ENCODE results near the gene ARX. TPM values are rescaled to one million over a fixed set of nuclear protein-coding genes. Genes with fewer than 3 reads are reported as not detected.
A peak's percentile ranks its signal among the peaks of the same experiment; 100 is the strongest.

ARX gene
- total RNA-seq, 2 donors from 2014 or later: 1.0 TPM; not detected in 1

DNA sequence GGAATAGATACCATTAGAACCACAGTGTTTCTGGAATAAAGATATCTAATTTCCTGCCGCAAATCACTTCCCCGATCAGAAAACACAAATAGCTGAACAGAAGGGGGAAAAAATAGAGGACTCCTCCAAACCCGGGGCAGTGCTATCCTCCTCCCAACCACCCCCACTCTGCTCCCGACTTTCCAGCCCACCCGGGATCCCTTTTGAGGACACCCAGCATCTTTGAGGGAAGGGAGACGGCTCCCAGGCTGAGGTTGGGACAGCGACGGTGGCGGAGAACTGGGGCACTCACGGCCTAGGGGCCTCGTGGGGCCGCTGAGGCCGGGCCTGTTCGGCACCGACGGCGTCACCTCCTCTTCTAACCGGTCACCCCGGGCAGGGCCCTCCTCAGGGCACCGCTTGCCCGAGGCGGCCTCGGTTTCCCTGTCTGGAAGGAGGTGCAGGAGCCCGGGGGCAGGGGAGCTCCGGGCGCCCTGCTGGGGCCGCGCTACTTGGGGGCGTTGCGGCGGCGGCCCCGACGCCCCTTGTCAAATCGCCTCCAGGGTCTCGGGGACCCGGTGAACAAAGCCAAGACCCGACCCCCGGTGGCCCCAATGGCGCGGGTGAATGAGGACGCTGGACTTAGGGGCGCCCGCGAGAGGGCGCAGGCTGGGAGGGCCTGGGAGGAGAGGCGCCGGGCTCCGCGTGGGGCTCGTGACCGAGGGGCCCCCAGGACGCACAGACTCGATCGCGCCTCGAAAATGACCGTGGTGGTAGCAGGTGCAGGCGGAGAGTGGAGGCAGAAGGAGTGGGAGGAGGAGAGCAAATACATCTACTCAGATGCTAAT is 6.9 kb upstream of the ARX start:
- intact Hi-C loops (cut with DNase I): no loop called here
- no peaks in the 10 kb centered on the region for H3K36me3 ChIP-seq (replicated peaks in 1 of 2; ENCODE audit: insufficient read depth in 1 of 2, low read depth in 2 of 2)
- H3K27me3 ChIP-seq: peaks cover 0 to 12% of the 10 kb centered on the region in 2 donors
- DNase-seq (no peak), ATAC-seq (no peak)
- H3K4me3 ChIP-seq: no peak overlapping the region
- 9 to 11% methylated on average over 9 to 23 of the region's 59 CpGs for WGBS, 2 donors
- peaks cover 12% of the 10 kb centered on the region for H3K4me1 ChIP-seq
- TF ChIP-seq, protein P1, sequence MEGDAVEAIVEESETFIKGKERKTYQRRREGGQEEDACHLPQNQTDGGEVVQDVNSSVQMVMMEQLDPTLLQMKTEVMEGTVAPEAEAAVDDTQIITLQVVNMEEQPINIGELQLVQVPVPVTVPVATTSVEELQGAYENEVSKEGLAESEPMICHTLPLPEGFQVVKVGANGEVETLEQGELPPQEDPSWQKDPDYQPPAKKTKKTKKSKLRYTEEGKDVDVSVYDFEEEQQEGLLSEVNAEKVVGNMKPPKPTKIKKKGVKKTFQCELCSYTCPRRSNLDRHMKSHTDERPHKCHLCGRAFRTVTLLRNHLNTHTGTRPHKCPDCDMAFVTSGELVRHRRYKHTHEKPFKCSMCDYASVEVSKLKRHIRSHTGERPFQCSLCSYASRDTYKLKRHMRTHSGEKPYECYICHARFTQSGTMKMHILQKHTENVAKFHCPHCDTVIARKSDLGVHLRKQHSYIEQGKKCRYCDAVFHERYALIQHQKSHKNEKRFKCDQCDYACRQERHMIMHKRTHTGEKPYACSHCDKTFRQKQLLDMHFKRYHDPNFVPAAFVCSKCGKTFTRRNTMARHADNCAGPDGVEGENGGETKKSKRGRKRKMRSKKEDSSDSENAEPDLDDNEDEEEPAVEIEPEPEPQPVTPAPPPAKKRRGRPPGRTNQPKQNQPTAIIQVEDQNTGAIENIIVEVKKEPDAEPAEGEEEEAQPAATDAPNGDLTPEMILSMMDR (IDR thresholded peaks at IDR 0.05): no peak
- TF ChIP-seq POLR2A (IDR thresholded peaks at IDR 0.05): no peak
- no peaks in the 10 kb centered on the region for H3K9me3 ChIP-seq
- no peak overlapping the region for H3K27ac ChIP-seq

DNA sequence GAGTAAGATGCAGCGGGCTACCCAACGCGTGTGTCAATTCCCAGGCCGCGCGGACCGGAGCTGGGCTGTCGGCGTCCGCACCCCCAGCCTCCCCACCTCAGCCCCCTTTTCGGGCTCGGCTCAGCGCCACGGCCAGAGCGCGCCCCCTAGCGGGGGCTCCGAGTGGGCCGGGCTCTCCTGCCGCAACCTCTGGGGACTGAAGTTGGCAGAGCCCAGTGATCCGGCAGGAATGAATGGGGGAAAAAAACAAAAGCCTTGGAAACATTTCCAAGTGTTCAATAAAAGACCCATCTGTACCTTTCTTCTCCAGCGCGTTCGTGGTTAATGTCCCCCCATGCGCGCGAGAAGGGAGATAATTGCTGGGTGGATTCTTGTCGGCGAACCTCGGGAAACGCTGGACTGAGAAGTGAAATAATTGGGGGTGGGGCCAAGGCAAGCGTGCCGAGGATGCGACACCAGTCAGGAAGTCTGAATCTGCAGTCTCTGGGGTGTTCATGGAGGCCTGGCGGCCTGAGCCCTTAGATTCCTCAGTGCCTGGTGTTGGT is 5.2 kb upstream of the ARX start:
- ATAC-seq (no peak), DNase-seq (no peak)
- H3K9me3 ChIP-seq: no peaks in the 10 kb centered on the region
- H3K36me3 ChIP-seq (replicated peaks in 1 of 2; ENCODE audit: insufficient read depth in 1 of 2, low read depth in 2 of 2): no peaks in the 10 kb centered on the region
- H3K4me3 ChIP-seq: no peak overlapping the region
- no peak for TF ChIP-seq POLR2A (IDR thresholded peaks at IDR 0.05)
- TF ChIP-seq, protein P1 (IDR thresholded peaks at IDR 0.05): peak; percentile 23 to 42 (median 32)
- peaks cover 0 to 15% of the 10 kb centered on the region in 2 donors for H3K27me3 ChIP-seq
- WGBS, 2 donors: 0 to 2% methylated on average over 13 to 33 of the region's 35 CpGs
- peaks cover 12% of the 10 kb centered on the region for H3K4me1 ChIP-seq
- no peak overlapping the region for H3K27ac ChIP-seq
- intact Hi-C loops (cut with DNase I): no loop called here

DNA sequence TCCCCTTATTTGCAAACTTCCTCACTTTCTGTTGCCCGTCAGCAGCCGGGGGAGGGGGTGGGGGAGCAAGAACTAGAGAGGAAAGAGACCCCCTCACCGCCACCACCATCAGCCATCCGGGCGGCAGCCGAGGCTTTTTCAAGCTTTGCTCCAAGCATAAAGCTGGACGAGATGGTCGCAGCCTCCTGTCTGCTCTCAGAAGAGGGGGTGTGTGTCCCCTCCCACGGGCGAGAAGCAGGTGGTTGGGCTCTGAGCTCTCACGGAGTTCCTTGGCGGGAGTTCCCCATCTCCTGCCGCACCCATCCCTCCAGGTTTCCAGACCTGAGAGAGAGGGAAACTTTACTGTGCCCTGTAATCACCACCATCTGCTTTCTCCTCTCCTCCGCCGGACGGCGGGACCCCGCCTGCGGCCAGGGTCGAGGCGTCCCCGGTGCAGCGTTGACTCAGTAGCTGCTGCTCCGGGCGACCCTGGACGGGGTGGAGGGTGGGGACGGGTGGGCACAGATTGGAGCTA is 4.7 kb upstream of the ARX start:
- Histone ChIP-seq H3K36me3 (replicated peaks in 1 of 2; ENCODE audit: insufficient read depth in 1 of 2, low read depth in 2 of 2) (no peaks in the 10 kb centered on the region), H3K4me1 (peaks cover 12% of the 10 kb centered on the region), H3K4me3 (no peak overlapping the region), H3K9me3 (no peaks in the 10 kb centered on the region), H3K27me3 (peaks cover 0 to 16% of the 10 kb centered on the region in 2 donors), H3K27ac (no peak overlapping the region)
- no peak for DNase-seq
- no peak for ATAC-seq
- TF ChIP-seq POLR2A (IDR thresholded peaks at IDR 0.05): no peak
- TF ChIP-seq, protein P1 (IDR thresholded peaks at IDR 0.05): no peak
- intact Hi-C loops (cut with DNase I): no loop called here
- 0% methylated on average over 22 of the region's 27 CpGs; no CpG with 5 or more reads in 1 of the 2 donors for WGBS, 2 donors

DNA sequence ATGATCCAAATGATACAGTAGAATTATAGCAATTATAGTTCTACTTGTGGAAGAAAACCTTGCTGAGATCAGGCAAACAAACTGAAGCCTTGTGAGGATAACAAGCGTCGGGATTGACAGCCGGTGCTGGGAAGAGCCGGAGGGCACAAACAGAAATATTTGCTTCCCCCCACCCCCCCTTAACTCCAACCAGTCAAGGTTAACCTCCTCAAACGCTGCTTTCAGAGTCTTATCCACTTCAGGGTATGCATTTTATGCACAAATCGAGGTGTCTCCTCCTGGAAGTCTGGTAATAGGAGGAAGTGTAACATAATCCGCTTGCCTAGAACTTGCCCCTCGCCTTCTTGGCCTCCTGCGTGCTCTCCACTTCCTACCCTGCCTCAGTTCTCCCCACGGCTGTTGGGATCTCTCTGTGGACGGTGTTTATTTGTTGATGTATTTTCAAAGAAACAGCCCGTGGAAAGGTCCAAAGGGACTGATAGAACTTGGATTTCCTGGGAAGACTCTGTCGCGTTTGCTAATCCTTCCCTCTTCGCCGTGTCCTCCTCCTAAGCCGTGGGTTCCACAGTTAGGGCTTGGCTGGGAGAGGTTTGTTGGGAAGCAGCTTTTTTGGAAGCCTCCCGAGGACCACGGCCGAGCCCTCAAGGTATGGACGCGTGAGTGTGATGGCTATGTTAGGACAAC is 4.1 kb upstream of the ARX start:
- Histone ChIP-seq H3K27ac (no peak overlapping the region), H3K9me3 (no peaks in the 10 kb centered on the region), H3K4me3 (no peak overlapping the region), H3K27me3 (peaks cover 0 to 16% of the 10 kb centered on the region in 2 donors), H3K4me1 (peaks cover 12% of the 10 kb centered on the region), H3K36me3 (replicated peaks in 1 of 2; ENCODE audit: insufficient read depth in 1 of 2, low read depth in 2 of 2) (no peaks in the 10 kb centered on the region)
- no peak for TF ChIP-seq POLR2A (IDR thresholded peaks at IDR 0.05)
- TF ChIP-seq, protein P1 (IDR thresholded peaks at IDR 0.05): no peak
- no peak for DNase-seq
- no peak for ATAC-seq
- WGBS, 2 donors: 7% methylated on average over 11 to 22 of the region's 22 CpGs
- intact Hi-C loops (cut with DNase I): no loop called here

All from body of pancreas (tissue), 4 donors.